ENCODE results near the gene MALRD1. TPM values are rescaled to one million over a fixed set of nuclear protein-coding genes. Genes with fewer than 3 reads are reported as not detected.

The MALRD1 gene
- total and polyA plus RNA-seq, 4 donors: 0.17 to 17.9 (median 4.1) TPM

DNA sequence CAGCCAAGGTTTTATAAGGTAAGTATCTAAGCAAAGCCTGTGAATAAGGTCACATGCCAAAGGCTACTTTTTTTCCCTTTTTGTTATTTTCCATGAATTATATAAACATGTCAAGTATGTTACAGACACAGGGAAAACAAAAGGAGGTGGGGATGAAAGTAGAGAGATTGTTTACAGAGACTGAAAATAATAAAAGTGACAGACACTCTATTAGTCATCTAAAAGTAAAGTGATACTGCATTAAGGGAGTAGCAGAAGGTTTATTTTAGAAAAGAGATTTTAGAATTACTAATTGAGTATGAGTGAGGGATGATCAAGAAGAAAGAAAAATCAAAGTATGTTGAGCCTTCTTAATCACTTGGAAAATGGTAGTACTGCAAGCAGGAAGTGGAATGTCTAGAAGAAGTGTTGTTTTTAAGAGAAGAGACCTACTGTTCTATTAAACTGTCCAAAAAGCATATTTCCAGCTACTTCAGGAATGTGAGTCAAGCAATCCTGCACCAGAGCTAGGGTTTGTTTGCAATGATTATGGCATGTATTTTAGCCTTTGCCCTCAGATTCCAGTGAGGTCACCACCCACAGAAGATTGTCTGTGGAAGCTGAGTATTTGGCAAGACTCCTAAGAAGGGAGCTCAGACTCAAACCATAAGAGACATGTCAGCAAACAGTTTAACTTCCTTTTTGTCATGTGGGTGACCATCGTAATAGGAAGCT lies 589.7 kb downstream of the MALRD1 start:
- ATAC-seq (ENCODE audit: insufficient read depth, low FRiP score) (peak; percentile 79), DNase-seq (peak; percentile 92 to 99 (median 99))
- Histone ChIP-seq H3K27ac (ENCODE audit: low read depth in 1 of 2, low read length in 1 of 2) (peak overlapping the region in 1 of 2 donors; percentile 21), H3K4me3 (no peak overlapping the region), H3K4me1 (ENCODE audit: control insufficient read depth in 5 of 5, insufficient read depth in 5 of 5, low read length in 5 of 5) (peaks cover 0 to 11% (median 0%) of the 10 kb centered on the region in 5 donors), H3K36me3 (ENCODE audit: control insufficient read depth in 4 of 4, insufficient read depth in 4 of 4, low read length in 4 of 4) (no peaks in the 10 kb centered on the region), H3K9ac (ENCODE audit: insufficient read depth in 1 of 2, low read length in 2 of 2) (no peak overlapping the region), H3K27me3 (ENCODE audit: control insufficient read depth in 3 of 3, insufficient read depth in 3 of 3, low read length in 2 of 3) (no peaks in the 10 kb centered on the region), H3K9me3 (ENCODE audit: control insufficient read depth in 4 of 4, insufficient read depth in 3 of 4, low read length in 3 of 4) (no peaks in the 10 kb centered on the region)
- TF ChIP-seq, protein P1, sequence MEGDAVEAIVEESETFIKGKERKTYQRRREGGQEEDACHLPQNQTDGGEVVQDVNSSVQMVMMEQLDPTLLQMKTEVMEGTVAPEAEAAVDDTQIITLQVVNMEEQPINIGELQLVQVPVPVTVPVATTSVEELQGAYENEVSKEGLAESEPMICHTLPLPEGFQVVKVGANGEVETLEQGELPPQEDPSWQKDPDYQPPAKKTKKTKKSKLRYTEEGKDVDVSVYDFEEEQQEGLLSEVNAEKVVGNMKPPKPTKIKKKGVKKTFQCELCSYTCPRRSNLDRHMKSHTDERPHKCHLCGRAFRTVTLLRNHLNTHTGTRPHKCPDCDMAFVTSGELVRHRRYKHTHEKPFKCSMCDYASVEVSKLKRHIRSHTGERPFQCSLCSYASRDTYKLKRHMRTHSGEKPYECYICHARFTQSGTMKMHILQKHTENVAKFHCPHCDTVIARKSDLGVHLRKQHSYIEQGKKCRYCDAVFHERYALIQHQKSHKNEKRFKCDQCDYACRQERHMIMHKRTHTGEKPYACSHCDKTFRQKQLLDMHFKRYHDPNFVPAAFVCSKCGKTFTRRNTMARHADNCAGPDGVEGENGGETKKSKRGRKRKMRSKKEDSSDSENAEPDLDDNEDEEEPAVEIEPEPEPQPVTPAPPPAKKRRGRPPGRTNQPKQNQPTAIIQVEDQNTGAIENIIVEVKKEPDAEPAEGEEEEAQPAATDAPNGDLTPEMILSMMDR (IDR thresholded peaks at IDR 0.05; ENCODE audit: control extremely low read depth, extremely low read depth): no peak
- WGBS, 2 donors: 3 to 10% methylated on average over 1 of the region's 1 CpG

DNA sequence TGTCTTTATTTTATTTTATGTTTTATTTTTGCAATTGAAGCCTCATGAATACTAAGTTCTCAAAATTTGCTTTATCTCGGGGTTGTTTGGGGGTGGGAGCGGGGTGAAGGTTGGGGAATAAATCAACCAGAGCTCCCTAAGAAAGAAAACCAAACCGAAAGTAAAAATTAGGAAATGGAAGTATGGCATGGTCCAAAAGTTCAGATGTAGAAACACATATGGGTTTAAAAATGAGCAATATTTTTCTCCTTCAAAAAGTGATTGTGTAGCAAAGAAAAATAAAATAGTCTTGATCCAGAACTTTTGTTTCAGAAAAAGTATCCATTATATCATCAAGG lies 590.3 kb downstream of the MALRD1 start:
- Histone ChIP-seq H3K9ac (ENCODE audit: insufficient read depth in 1 of 2, low read length in 2 of 2) (no peak overlapping the region), H3K36me3 (ENCODE audit: control insufficient read depth in 4 of 4, insufficient read depth in 4 of 4, low read length in 4 of 4) (no peaks in the 10 kb centered on the region), H3K27me3 (ENCODE audit: control insufficient read depth in 3 of 3, insufficient read depth in 3 of 3, low read length in 2 of 3) (no peaks in the 10 kb centered on the region), H3K27ac (ENCODE audit: low read depth in 1 of 2, low read length in 1 of 2) (peak overlapping the region in 1 of 2 donors; percentile 21), H3K4me3 (no peak overlapping the region), H3K9me3 (ENCODE audit: control insufficient read depth in 4 of 4, insufficient read depth in 3 of 4, low read length in 3 of 4) (no peaks in the 10 kb centered on the region), H3K4me1 (ENCODE audit: control insufficient read depth in 5 of 5, insufficient read depth in 5 of 5, low read length in 5 of 5) (peaks cover 0 to 14% (median 0%) of the 10 kb centered on the region in 5 donors)
- TF ChIP-seq, protein P1 (IDR thresholded peaks at IDR 0.05; ENCODE audit: control extremely low read depth, extremely low read depth): no peak
- ATAC-seq (ENCODE audit: insufficient read depth, low FRiP score) (peak; percentile 22), DNase-seq (no peak)
- WGBS, 2 donors: 28 to 42% methylated on average over 3 of the region's 3 CpGs

DNA sequence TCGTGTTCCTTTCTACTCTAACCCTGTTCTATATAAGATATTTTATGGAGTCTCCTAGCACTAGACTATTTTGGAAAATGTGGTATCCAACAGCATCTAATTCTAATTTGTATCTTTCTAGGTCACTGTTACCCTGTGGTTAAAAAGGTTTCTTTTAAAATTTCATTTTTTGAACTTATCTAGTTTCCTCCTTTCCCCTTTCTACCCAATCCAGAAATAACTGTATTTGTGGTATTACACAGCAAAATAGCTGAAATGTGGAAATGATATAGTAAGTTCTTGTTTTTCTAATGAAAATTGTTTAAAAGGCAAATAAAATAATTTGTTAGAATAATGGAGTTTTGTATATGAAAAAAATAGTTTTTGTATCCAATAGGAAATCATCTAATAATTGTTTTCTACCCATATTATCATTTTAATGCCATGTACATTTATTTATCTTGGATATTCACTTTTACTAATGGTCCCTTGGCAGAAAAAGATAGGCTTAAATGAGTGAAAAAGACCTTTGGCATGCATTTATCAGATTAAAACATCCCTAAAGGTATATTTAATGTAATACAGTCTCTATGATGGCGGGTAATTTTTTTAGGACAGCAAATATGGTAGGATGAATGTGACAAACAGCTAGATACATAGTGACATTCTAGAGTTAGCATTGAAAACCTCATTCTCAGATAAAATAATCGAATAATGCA lies 592.1 kb downstream of the MALRD1 start:
- H3K9me3 ChIP-seq (ENCODE audit: control insufficient read depth in 4 of 4, insufficient read depth in 3 of 4, low read length in 3 of 4): no peaks in the 10 kb centered on the region
- no peak overlapping the region for H3K27ac ChIP-seq (ENCODE audit: low read depth in 1 of 2, low read length in 1 of 2)
- no peaks in the 10 kb centered on the region for H3K27me3 ChIP-seq (ENCODE audit: control insufficient read depth in 3 of 3, insufficient read depth in 3 of 3, low read length in 2 of 3)
- peaks cover 0 to 16% (median 0%) of the 10 kb centered on the region in 5 donors for H3K4me1 ChIP-seq (ENCODE audit: control insufficient read depth in 5 of 5, insufficient read depth in 5 of 5, low read length in 5 of 5)
- TF ChIP-seq, protein P1 (IDR thresholded peaks at IDR 0.05; ENCODE audit: control extremely low read depth, extremely low read depth): no peak
- H3K4me3 ChIP-seq: no peak overlapping the region
- ATAC-seq (ENCODE audit: insufficient read depth, low FRiP score): no peak
- H3K9ac ChIP-seq (ENCODE audit: insufficient read depth in 1 of 2, low read length in 2 of 2): no peak overlapping the region
- DNase-seq: no peak
- no peaks in the 10 kb centered on the region for H3K36me3 ChIP-seq (ENCODE audit: control insufficient read depth in 4 of 4, insufficient read depth in 4 of 4, low read length in 4 of 4)
- 69 to 80% methylated on average over 3 of the region's 3 CpGs for WGBS, 2 donors
